Measurements from ENCODE around the gene LMF1. TPM values are rescaled to one million over a fixed set of nuclear protein-coding genes. Genes with fewer than 3 reads are reported as not detected.

LMF1 gene
- total RNA-seq, 4 donors from 2014 or later, result 7.7 to 15.8 (median 10.2) TPM

DNA sequence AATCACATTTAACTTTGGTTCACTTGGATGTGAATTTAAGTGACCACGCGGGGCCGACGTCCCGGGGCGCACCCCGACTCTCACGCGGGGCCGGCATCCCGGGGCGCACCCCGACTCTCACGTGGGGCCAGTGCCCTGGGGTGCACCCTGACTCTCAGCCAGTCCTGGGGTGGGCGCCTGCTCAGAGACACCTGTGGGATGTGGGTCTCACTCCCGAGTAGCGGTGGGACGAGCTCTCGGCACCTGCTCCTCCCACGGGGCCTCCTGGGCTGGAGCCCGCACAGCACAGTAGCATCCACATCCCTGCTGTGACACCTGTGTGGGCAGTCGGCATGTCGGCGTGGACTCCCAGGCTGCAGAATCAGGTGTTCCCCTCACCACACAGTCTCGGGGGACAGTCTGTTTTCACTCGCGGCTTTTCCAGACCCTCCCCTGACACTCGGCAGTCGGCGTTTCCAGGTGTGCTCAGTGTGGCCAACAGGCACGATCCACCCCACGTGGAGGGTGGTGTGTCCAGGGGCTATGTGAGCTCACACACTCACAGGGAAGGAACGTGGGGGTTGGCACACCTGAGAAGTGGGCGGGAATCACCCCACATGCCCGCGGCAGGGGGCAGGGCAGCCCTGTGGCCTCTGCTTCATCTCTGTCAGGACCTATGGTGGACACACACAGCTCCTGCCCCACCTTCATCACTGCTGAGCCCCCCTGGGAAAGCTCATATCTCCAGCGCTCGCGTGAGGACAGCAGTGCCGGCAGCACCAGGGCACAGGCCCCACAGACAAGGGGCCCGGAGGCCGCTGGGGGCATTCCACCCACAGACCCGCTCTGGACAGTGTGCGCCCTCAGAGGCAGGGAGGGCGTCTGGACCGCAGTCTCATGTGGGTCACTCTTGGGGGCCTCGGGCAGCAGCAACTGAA, 51.8 kb downstream of the LMF1 start:
- no peaks in the 10 kb centered on the region for H3K9me3 ChIP-seq
- ATAC-seq, result no peak
- no peak overlapping the region for H3K4me3 ChIP-seq
- in situ Hi-C loops (cut with MboI; ENCODE audit: low sequenced_read_pairs in 4 of 4), result no loop called here
- H3K27me3 ChIP-seq, result no peaks in the 10 kb centered on the region
- peaks cover 17 to 18% of the 10 kb centered on the region in 2 donors for H3K4me1 ChIP-seq
- H3K36me3 ChIP-seq, result no peaks in the 10 kb centered on the region
- intact Hi-C loops (cut with DNase I; ENCODE audit: low total_unique reads), result no loop called here
- TF ChIP-seq, protein P1, sequence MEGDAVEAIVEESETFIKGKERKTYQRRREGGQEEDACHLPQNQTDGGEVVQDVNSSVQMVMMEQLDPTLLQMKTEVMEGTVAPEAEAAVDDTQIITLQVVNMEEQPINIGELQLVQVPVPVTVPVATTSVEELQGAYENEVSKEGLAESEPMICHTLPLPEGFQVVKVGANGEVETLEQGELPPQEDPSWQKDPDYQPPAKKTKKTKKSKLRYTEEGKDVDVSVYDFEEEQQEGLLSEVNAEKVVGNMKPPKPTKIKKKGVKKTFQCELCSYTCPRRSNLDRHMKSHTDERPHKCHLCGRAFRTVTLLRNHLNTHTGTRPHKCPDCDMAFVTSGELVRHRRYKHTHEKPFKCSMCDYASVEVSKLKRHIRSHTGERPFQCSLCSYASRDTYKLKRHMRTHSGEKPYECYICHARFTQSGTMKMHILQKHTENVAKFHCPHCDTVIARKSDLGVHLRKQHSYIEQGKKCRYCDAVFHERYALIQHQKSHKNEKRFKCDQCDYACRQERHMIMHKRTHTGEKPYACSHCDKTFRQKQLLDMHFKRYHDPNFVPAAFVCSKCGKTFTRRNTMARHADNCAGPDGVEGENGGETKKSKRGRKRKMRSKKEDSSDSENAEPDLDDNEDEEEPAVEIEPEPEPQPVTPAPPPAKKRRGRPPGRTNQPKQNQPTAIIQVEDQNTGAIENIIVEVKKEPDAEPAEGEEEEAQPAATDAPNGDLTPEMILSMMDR (IDR thresholded peaks at IDR 0.05 in 4 of 5, conservative IDR thresholded peaks at IDR 0.05 in 1 of 5), result no peak
- no peak for TF ChIP-seq POLR2A (IDR thresholded peaks at IDR 0.05)
- H3K27ac ChIP-seq, result no peak overlapping the region
- DNase-seq, result no peak

DNA sequence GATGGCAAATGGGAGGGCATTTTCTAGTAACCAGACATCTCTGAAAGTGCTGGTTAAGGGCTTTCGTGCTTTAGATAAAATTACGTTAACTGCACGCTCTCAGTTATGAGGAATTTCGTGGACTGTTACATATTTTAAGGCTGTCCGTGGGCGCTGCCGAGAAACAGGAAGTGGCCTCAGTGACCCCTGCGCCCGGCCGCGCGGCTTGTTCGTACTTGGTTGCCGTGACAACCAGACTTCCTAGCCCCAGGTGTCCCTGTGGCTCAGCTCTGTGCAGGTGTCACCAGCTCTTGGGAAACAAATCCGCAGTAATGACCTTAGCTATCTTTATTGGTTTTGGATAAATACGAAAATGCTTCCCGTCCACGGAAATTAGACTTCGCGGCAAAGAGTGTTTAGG, 52.7 kb downstream of the LMF1 start:
- in situ Hi-C loops (cut with MboI; ENCODE audit: low sequenced_read_pairs in 4 of 4), result no loop called here
- Histone ChIP-seq H3K9me3 (no peaks in the 10 kb centered on the region), H3K36me3 (no peaks in the 10 kb centered on the region), H3K27me3 (no peaks in the 10 kb centered on the region), H3K27ac (no peak overlapping the region), H3K4me3 (no peak overlapping the region), H3K4me1 (peaks cover 17 to 18% of the 10 kb centered on the region in 2 donors)
- TF ChIP-seq POLR2A (IDR thresholded peaks at IDR 0.05), result no peak
- TF ChIP-seq, protein P1 (IDR thresholded peaks at IDR 0.05 in 4 of 5, conservative IDR thresholded peaks at IDR 0.05 in 1 of 5), result no peak
- intact Hi-C loops (cut with DNase I; ENCODE audit: low total_unique reads), result no loop called here
- ATAC-seq, result no peak
- no peak for DNase-seq

DNA sequence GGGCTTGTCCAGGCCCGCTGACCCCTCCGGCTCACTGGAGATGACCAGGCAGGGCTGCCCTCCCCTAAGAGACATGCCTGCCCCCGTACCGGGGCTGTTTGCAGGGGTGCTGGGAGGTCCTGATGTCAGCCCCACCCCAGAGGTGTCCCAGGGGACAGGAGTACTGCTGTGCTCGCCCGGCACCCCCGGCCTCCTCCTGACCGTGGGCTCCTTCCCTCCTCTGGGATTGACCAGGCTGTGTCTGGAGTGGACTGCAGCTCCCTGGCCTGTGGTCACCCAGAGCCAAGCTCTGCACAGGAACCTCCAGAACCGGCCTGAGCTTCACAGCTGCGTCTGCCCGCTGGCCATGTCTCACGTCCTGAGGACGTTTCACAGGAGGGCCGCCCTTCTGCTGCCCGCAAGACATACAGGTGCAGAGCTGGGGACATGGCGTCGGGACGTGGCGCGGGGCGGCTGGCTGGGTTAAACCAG, 53.2 kb downstream of the LMF1 start:
- Histone ChIP-seq H3K9me3 (no peaks in the 10 kb centered on the region), H3K27ac (no peak overlapping the region), H3K27me3 (no peaks in the 10 kb centered on the region), H3K4me1 (peaks cover 17 to 18% of the 10 kb centered on the region in 2 donors), H3K36me3 (no peaks in the 10 kb centered on the region), H3K4me3 (no peak overlapping the region)
- in situ Hi-C loops (cut with MboI; ENCODE audit: low sequenced_read_pairs in 4 of 4) (no loop called here), intact Hi-C loops (cut with DNase I; ENCODE audit: low total_unique reads) (no loop called here)
- ATAC-seq (no peak), DNase-seq (no peak)
- TF ChIP-seq POLR2A (IDR thresholded peaks at IDR 0.05), result no peak
- TF ChIP-seq, protein P1 (IDR thresholded peaks at IDR 0.05 in 4 of 5, conservative IDR thresholded peaks at IDR 0.05 in 1 of 5), result no peak

DNA sequence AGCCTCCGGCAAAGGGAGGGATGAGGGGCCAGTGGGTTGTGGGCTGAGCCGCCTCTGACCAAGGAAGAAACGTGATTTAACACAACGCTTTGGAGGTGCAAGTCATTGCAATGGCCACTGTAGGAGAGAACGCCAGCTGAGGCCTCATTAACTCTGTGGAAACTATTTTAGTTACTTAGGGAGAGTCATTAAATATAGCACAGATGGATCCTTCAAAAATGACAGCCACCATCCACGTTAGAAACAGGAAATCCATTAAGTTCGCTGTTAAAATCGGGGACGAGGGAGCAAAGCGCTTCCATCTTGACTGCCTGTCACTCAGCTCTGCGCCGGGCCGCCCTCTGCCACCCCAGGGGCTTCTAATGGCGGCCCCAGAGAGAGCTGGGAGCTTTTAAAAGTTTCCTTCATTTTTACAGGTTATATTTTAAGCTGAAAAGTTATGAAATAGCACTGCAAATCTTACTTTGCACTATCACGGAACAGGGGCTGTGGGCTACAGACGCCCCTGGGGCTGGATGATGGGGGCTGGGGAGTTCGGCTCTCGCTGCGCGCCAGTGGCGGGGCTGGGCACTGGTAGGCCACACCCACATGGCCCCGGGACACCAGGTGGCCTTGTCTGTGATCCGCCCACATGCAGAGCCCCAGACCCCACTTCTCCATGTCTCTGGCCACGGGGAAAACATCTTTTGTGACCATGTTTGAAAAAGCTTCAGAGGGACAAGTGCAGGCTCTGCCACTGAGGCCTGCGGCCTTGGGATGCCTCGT, 54.6 kb downstream of the LMF1 start:
- no peak for ATAC-seq
- H3K4me1 ChIP-seq, result peaks cover 14 to 17% of the 10 kb centered on the region in 2 donors
- no peaks in the 10 kb centered on the region for H3K27me3 ChIP-seq
- H3K27ac ChIP-seq, result no peak overlapping the region
- no peak for DNase-seq
- no peaks in the 10 kb centered on the region for H3K36me3 ChIP-seq
- intact Hi-C loops (cut with DNase I; ENCODE audit: low total_unique reads), result no loop called here
- H3K9me3 ChIP-seq, result no peaks in the 10 kb centered on the region
- no peak overlapping the region for H3K4me3 ChIP-seq
- TF ChIP-seq, protein P1 (IDR thresholded peaks at IDR 0.05 in 4 of 5, conservative IDR thresholded peaks at IDR 0.05 in 1 of 5), result no peak
- TF ChIP-seq POLR2A (IDR thresholded peaks at IDR 0.05), result no peak
- in situ Hi-C loops (cut with MboI; ENCODE audit: low sequenced_read_pairs in 4 of 4), result no loop called here
